ENCODE data around the gene MDN1. TPM values are rescaled to one million over a fixed set of nuclear protein-coding genes. Genes with fewer than 3 reads are reported as not detected.

MDN1 gene
- total and polyA plus RNA-seq, 2 of the 4 experiments (the other 2 are of a cell fraction): 7.7 to 26.7 TPM

DNA sequence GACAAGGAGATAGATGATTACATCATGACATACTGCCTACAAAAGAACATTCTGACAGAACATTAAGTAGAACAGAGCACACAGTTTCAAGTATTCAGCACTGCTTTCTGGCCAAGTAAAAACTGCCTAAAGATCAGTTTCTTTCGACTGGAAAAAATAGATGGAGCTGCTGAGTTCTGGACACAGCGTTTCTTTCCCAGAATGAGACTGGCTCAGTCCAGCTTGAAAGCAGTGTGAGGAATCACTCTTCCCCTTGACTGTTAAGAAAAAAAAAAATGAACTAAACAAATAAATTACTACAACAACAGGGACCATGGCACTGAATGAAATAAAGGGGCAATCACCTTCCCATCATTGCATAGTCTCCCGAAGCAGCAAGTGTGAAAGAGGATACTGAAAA lies 176.6 kb downstream of the MDN1 start:
- Histone ChIP-seq H4K20me1 (ENCODE audit: insufficient read depth, low read length) (no peaks in the 10 kb centered on the region), H2BK120ac (ENCODE audit: low read depth, low read length) (no peak overlapping the region), H3K4me3 (ENCODE audit: insufficient read depth, low read depth, low read length) (no peak overlapping the region), H3K9me3 (ENCODE audit: control insufficient read depth, insufficient read depth, low read length) (no peaks in the 10 kb centered on the region), H3K14ac (replicated peaks; ENCODE audit: low read depth, low read length) (no peak overlapping the region), H2AK9ac (replicated peaks; ENCODE audit: low read depth, low read length, poor library complexity) (no peak overlapping the region), H2BK20ac (ENCODE audit: low read depth, low read length) (no peak overlapping the region), H3K4me2 (ENCODE audit: low read depth, low read length) (no peak overlapping the region), H4K5ac (ENCODE audit: low read depth, low read length) (no peak overlapping the region), H2BK5ac (ENCODE audit: low read depth, low read length, poor library complexity, severe bottlenecking) (no peak overlapping the region), H2BK15ac (ENCODE audit: low read depth, low read length) (no peak overlapping the region), H4K91ac (ENCODE audit: insufficient read depth, low read depth, low read length) (no peak overlapping the region), H3K27ac (ENCODE audit: insufficient read depth, low read length) (no peak overlapping the region), H3K18ac (ENCODE audit: low read depth, low read length) (no peak overlapping the region), H3K4me1 (ENCODE audit: control insufficient read depth, insufficient read depth, low read length) (no peaks in the 10 kb centered on the region), H3K4ac (ENCODE audit: low read depth, low read length) (no peak overlapping the region), H3K9ac (ENCODE audit: low read depth, low read length) (no peak overlapping the region), H3K27me3 (ENCODE audit: control insufficient read depth, insufficient read depth, low read length) (no peaks in the 10 kb centered on the region), H3K36me3 (ENCODE audit: control insufficient read depth, insufficient read depth, low read length) (peaks cover 16% of the 10 kb centered on the region), H3K79me1 (ENCODE audit: low read depth in 1 of 2, low read length in 2 of 2) (peaks cover 4 to 11% of the 10 kb centered on the region in 2 experiments; a peak in 3 of 4 replicates), H2AK5ac (ENCODE audit: low read depth, low read length) (no peak overlapping the region), H3K56ac (ENCODE audit: extremely low read depth, insufficient read depth, low read length) (no peak overlapping the region), H3K23ac (ENCODE audit: low read depth, low read length) (no peak overlapping the region), H2AFZ (replicated peaks; ENCODE audit: low read length, poor library complexity) (no peak overlapping the region), H3K9me1 (ENCODE audit: insufficient read depth, low read length) (no peaks in the 10 kb centered on the region; the same call in 1 of the 2 replicates), H4K8ac (ENCODE audit: low read depth in 2 of 2, low read length in 2 of 2) (no peak overlapping the region)
- no peak for TF ChIP-seq POLR2A (IDR thresholded peaks at IDR 0.05; ENCODE audit: low read depth, low read length)
- TF ChIP-seq FOS (IDR thresholded peaks at IDR 0.05; ENCODE audit: low read depth, low read length): no peak
- TF ChIP-seq MAFK (IDR thresholded peaks at IDR 0.05; ENCODE audit: low read depth, low read length): no peak
- no peak for TF ChIP-seq MAZ (IDR thresholded peaks at IDR 0.05; ENCODE audit: borderline replicate concordance, low read depth, low read length)
- TF ChIP-seq, protein P1, sequence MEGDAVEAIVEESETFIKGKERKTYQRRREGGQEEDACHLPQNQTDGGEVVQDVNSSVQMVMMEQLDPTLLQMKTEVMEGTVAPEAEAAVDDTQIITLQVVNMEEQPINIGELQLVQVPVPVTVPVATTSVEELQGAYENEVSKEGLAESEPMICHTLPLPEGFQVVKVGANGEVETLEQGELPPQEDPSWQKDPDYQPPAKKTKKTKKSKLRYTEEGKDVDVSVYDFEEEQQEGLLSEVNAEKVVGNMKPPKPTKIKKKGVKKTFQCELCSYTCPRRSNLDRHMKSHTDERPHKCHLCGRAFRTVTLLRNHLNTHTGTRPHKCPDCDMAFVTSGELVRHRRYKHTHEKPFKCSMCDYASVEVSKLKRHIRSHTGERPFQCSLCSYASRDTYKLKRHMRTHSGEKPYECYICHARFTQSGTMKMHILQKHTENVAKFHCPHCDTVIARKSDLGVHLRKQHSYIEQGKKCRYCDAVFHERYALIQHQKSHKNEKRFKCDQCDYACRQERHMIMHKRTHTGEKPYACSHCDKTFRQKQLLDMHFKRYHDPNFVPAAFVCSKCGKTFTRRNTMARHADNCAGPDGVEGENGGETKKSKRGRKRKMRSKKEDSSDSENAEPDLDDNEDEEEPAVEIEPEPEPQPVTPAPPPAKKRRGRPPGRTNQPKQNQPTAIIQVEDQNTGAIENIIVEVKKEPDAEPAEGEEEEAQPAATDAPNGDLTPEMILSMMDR (conservative IDR thresholded peaks at IDR 0.05; ENCODE audit: low read depth, low read length): no peak
- no peak for TF ChIP-seq MXI1 (IDR thresholded peaks at IDR 0.05; ENCODE audit: borderline replicate concordance, low read depth, low read length)
- TF ChIP-seq BHLHE40 (IDR thresholded peaks at IDR 0.05; ENCODE audit: low read depth, low read length): no peak
- no peak for TF ChIP-seq USF2 (IDR thresholded peaks at IDR 0.05; ENCODE audit: low read depth, low read length)
- TF ChIP-seq CHD1 (IDR thresholded peaks at IDR 0.05; ENCODE audit: low read depth, low read length): no peak
- TF ChIP-seq, protein P2, sequence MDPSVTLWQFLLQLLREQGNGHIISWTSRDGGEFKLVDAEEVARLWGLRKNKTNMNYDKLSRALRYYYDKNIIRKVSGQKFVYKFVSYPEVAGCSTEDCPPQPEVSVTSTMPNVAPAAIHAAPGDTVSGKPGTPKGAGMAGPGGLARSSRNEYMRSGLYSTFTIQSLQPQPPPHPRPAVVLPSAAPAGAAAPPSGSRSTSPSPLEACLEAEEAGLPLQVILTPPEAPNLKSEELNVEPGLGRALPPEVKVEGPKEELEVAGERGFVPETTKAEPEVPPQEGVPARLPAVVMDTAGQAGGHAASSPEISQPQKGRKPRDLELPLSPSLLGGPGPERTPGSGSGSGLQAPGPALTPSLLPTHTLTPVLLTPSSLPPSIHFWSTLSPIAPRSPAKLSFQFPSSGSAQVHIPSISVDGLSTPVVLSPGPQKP (IDR thresholded peaks at IDR 0.05; ENCODE audit: borderline replicate concordance, low read depth, low read length): no peak
- no peak for TF ChIP-seq CEBPB (IDR thresholded peaks at IDR 0.05; ENCODE audit: low read depth, low read length)
- TF ChIP-seq RCOR1 (IDR thresholded peaks at IDR 0.05; ENCODE audit: insufficient replicate concordance, low read length): no peak
- TF ChIP-seq RAD21 (IDR thresholded peaks at IDR 0.05; ENCODE audit: low read length): no peak
- no peak for TF ChIP-seq RFX5 (IDR thresholded peaks at IDR 0.05; ENCODE audit: low read depth, low read length)
- TF ChIP-seq SMC3 (IDR thresholded peaks at IDR 0.05; ENCODE audit: low read depth, low read length): no peak
- TF ChIP-seq NFE2L2 (IDR thresholded peaks at IDR 0.05; ENCODE audit: low read depth, low read length): no peak
- in situ Hi-C loops (cut with MboI; ENCODE audit: low sequenced_read_pairs): no loop called here
- CTCF ChIA-PET: no interaction called here
- POLR2A ChIA-PET (ENCODE audit: unreplicated experiment): no interaction called here
- 100% methylated on average over 1 of the region's 3 CpGs; no CpG with 5 or more reads in 1 of the 2 experiments for WGBS, 2 experiments (ENCODE audit: extremely low coverage in 2 of 2, insufficient read length in 1 of 2)
- no peak for ATAC-seq (ENCODE audit: low read depth)
- no TSS peak for BruUV-seq (replicated peaks)
- no peak for DNase-seq
- intact Hi-C loops (cut with micrococcal nuclease): no loop called here
- dilution Hi-C loops (cut with HindIII; ENCODE audit: low sequenced_read_pairs, unreplicated experiment): no loop called here
